GM21723 (cell line): ENCODE measurements around the gene RFX2.

Experiments used
- ATAC-seq: cut with Tn5 transposase; IDR thresholded peaks from one replicate; pipeline ENCODE4 v1.9.1; 2021; ENCODE audit warnings: mild to moderate bottlenecking, moderate library complexity; ENCODE audit not compliant: unreplicated experiment

RFX2 gene

GRCh38 chr19:5959260-5960004, 150.9 kb downstream of the RFX2 start:
- no peak for ATAC-seq

GRCh38 chr19:5958851-5959122, 151.5 kb downstream of the RFX2 start:
- no peak for ATAC-seq

- ATAC-seq, result no peak
Measured at GRCh38 chr19:5958074-5958850, 152.0 kb downstream of the RFX2 start.

GRCh38 chr19:5957170-5957569, 153.1 kb downstream of the RFX2 start:
- ATAC-seq, result no peak

GRCh38 chr19:5956728-5957127, 153.6 kb downstream of the RFX2 start:
- ATAC-seq, result no peak

- ATAC-seq, result no peak
Measured at GRCh38 chr19:5956323-5956722, 154.0 kb downstream of the RFX2 start.

- no peak for ATAC-seq
Measured at GRCh38 chr19:5955636-5955935, 154.7 kb downstream of the RFX2 start.

- ATAC-seq, result no peak
Measured at GRCh38 chr19:5954293-5954692, 156.0 kb downstream of the RFX2 start.

- ATAC-seq, result no peak
Measured at GRCh38 chr19:5953680-5954213, 156.6 kb downstream of the RFX2 start.

GRCh38 chr19:5953030-5953589, 157.2 kb downstream of the RFX2 start:
- ATAC-seq, result no peak

- no peak for ATAC-seq
Measured at GRCh38 chr19:5952193-5953029, 157.9 kb downstream of the RFX2 start.

GRCh38 chr19:5951338-5951861, 158.9 kb downstream of the RFX2 start:
- ATAC-seq, result no peak

- no peak for ATAC-seq
Measured at GRCh38 chr19:5950741-5951140, 159.6 kb downstream of the RFX2 start.

GRCh38 chr19:5949792-5950305, 160.5 kb downstream of the RFX2 start:
- no peak for ATAC-seq

GRCh38 chr19:5948752-5949564, 161.3 kb downstream of the RFX2 start:
- ATAC-seq, result no peak

- no peak for ATAC-seq
Measured at GRCh38 chr19:5947435-5947834, 162.9 kb downstream of the RFX2 start.

GRCh38 chr19:5943623-5944022, 166.7 kb downstream of the RFX2 start:
- ATAC-seq, result no peak
